ENCODE results near the gene KRR1. TPM values are rescaled to one million over a fixed set of nuclear protein-coding genes. Genes with fewer than 3 reads are reported as not detected.

The KRR1 gene
- total and polyA plus RNA-seq, 2 of the 13 experiments (the other 11 are each of a cell fraction or from before 2014, with no cell fraction given): 19.3 to 103 TPM

- TF ChIP-seq DNMT3B (CRISPR knock-in tag; conservative IDR thresholded peaks at IDR 0.05) (0 out of 2 replicates have a peak, but pooled peaks have one; percentile 65), ISL2 (CRISPR knock-in tag; IDR thresholded peaks at IDR 0.05) (peak; percentile 84), CBFB (CRISPR knock-in tag; IDR thresholded peaks at IDR 0.05) (peak; percentile 93), PRMT3 (CRISPR knock-in tag; IDR thresholded peaks at IDR 0.05; ENCODE audit: borderline replicate concordance, low read depth) (no peak), LRRFIP1 (CRISPR knock-in tag; conservative IDR thresholded peaks at IDR 0.05) (peak; percentile 44; the same call in 1 of the 2 replicates), ZNF543 (CRISPR knock-in tag; IDR thresholded peaks at IDR 0.05) (no peak), ZNF607 (CRISPR knock-in tag; IDR thresholded peaks at IDR 0.05; ENCODE audit: borderline replicate concordance) (peak; percentile 90), SRSF9 (IDR thresholded peaks at IDR 0.05; ENCODE audit: borderline replicate concordance, insufficient read depth, low read depth, low read length, poor library complexity, severe bottlenecking) (no peak), ZNF562 (CRISPR knock-in tag; IDR thresholded peaks at IDR 0.05; ENCODE audit: borderline replicate concordance) (no peak), SAP130 (CRISPR knock-in tag; IDR thresholded peaks at IDR 0.05; ENCODE audit: low read depth) (peak; percentile 90), ZNF264 (CRISPR knock-in tag; IDR thresholded peaks at IDR 0.05) (no peak; the same call in 1 of the 2 replicates), FUBP1 (CRISPR knock-in tag; IDR thresholded peaks at IDR 0.05; ENCODE audit: borderline replicate concordance) (no peak), ZNF788 (CRISPR knock-in tag; IDR thresholded peaks at IDR 0.05; ENCODE audit: borderline replicate concordance) (peak; percentile 90; the same call in 1 of the 2 replicates), FOXA3 (CRISPR knock-in tag; IDR thresholded peaks at IDR 0.05) (peak; percentile 72), THAP7 (CRISPR knock-in tag; IDR thresholded peaks at IDR 0.05) (peak; percentile 87; the same call in 1 of the 2 replicates)
Observed at GRCh38 chr12:75511116-75512048, at the start of gene KRR1 (continued).
